ENCODE results near the gene FRA10AC1. TPM values are rescaled to one million over a fixed set of nuclear protein-coding genes. Genes with fewer than 3 reads are reported as not detected.

FRA10AC1 gene
- total and polyA plus RNA-seq, 2 of the 13 experiments (the other 11 are each of a cell fraction or from before 2014, with no cell fraction given): 5.3 to 7.4 TPM

GRCh38 chr10:93702210-93703001, at the start of gene FRA10AC1 (continued):
- TF ChIP-seq ZNF639 (CRISPR knock-in tag; conservative IDR thresholded peaks at IDR 0.05) (peak; percentile 98), MYC (CRISPR knock-in tag; IDR thresholded peaks at IDR 0.05; ENCODE audit: borderline replicate concordance) (peak; percentile 92), ZNF609 (CRISPR knock-in tag; IDR thresholded peaks at IDR 0.05; ENCODE audit: borderline replicate concordance) (peak; percentile 67), SIX1 (CRISPR knock-in tag; IDR thresholded peaks at IDR 0.05; ENCODE audit: borderline replicate concordance) (peak; percentile 36; the same call in 1 of the 2 replicates), EED (CRISPR knock-in tag; IDR thresholded peaks at IDR 0.05) (peak; percentile 69; the same call in 1 of the 2 replicates), NFKBIZ (CRISPR knock-in tag; IDR thresholded peaks at IDR 0.05) (no peak), ZNF781 (CRISPR knock-in tag; IDR thresholded peaks at IDR 0.05; ENCODE audit: borderline replicate concordance, not compliant biosample characterization) (peak; percentile 32), THAP9 (CRISPR knock-in tag; IDR thresholded peaks at IDR 0.05; ENCODE audit: borderline replicate concordance) (peak; percentile 94), THRA (CRISPR knock-in tag; IDR thresholded peaks at IDR 0.05; ENCODE audit: borderline replicate concordance) (0 out of 2 replicates have a peak, but pooled peaks have one; percentile 72), ZNF468 (CRISPR knock-in tag; IDR thresholded peaks at IDR 0.05) (no peak), ATF6 (CRISPR knock-in tag; conservative IDR thresholded peaks at IDR 0.05) (peak; percentile 89; the same call in 1 of the 2 replicates), STAG1 (CRISPR knock-in tag; IDR thresholded peaks at IDR 0.05) (peak; percentile 46), ZNF431 (CRISPR knock-in tag; IDR thresholded peaks at IDR 0.05; ENCODE audit: borderline replicate concordance, low read depth) (peak; percentile 44; the same call in 1 of the 2 replicates), HHEX (CRISPR knock-in tag; IDR thresholded peaks at IDR 0.05) (peak; percentile 80), ZNF430 (CRISPR knock-in tag; IDR thresholded peaks at IDR 0.05) (peak; percentile 92)

All from HepG2 (cell line).